ENCODE data around the gene KCNAB2. TPM values are rescaled to one million over a fixed set of nuclear protein-coding genes. Genes with fewer than 3 reads are reported as not detected.

Gene KCNAB2
- total RNA-seq, 2 donors from 2014 or later = 14.0 to 36.1 TPM

- Histone ChIP-seq H3K27ac (no peak overlapping the region), H3K36me3 (no peaks in the 10 kb centered on the region), H3K4me1 (ENCODE audit: control insufficient read depth in 1 of 2, low read depth in 2 of 2) (no peaks in the 10 kb centered on the region), H3K9me3 (no peaks in the 10 kb centered on the region), H3K4me3 (no peak overlapping the region), H3K27me3 (replicated peaks; ENCODE audit: insufficient read depth) (no peaks in the 10 kb centered on the region)
- TF ChIP-seq CTCF (IDR thresholded peaks at IDR 0.05) = no peak
- DNase-seq (ENCODE audit: low spot score) = no peak
- no peak for ATAC-seq (ENCODE audit: insufficient number of reproducible peaks, low FRiP score, low read depth)
Observed at GRCh38 chr1:6082430-6082971, 36.8 kb downstream of the KCNAB2 start.

DNA sequence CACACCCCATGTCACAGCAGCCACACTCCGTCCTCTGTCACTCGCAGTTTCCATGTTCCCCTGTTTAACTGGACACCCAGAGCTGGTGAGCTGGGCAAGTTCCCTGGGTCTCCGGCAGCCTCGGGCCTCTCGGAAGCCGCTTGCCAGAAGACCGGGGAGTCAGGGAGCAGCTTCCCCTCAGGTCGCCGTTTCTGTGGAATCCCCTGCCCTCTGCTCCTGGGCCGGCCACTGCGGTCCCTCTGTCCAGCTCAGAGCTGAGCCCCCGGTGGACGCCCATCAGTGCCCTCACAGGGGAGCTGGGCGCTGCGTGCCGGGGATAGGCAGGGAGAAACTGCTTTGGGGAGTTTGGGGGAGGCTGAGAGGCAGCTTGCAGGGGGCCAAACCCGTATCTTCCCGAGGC, 37.7 kb downstream of the KCNAB2 start:
- no peak for DNase-seq (ENCODE audit: low spot score)
- ATAC-seq (ENCODE audit: insufficient number of reproducible peaks, low FRiP score, low read depth) = no peak
- Histone ChIP-seq H3K9me3 (no peaks in the 10 kb centered on the region), H3K36me3 (no peaks in the 10 kb centered on the region), H3K4me1 (ENCODE audit: control insufficient read depth in 1 of 2, low read depth in 2 of 2) (no peaks in the 10 kb centered on the region), H3K27me3 (replicated peaks; ENCODE audit: insufficient read depth) (no peaks in the 10 kb centered on the region), H3K4me3 (no peak overlapping the region), H3K27ac (no peak overlapping the region)
- TF ChIP-seq CTCF (IDR thresholded peaks at IDR 0.05) = no peak

DNA sequence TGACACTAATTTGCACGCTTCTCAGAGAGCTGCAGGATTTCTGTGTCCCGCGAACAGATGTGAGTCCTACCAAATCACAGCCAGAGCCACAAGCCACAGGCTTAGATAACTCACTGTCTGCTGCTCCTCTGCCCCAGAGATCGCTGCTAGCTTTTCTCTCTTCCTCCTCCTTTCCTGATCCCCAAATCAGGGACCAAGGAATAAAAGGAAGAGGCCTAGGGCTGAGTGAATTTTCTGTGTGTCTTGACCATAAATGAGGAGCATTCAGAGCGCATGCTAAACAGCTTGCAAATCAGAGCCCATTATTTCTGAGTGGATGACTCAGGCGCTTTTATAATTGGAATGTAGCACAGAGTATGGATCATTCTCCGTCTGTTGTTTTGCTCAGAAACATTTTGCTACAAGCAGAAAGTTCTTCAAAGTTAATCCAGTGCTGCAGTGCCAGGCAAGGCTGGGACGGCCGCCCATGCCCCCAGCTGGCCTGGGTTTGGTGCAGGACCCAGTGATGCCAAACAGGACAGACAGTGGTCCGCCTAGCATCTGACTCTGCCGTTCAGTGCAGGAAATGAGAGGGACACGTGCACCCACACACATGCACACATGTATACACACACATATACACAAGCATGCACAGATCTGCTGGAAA, 38.2 kb downstream of the KCNAB2 start:
- H3K27me3 ChIP-seq (replicated peaks; ENCODE audit: insufficient read depth) = no peaks in the 10 kb centered on the region
- no peaks in the 10 kb centered on the region for H3K4me1 ChIP-seq (ENCODE audit: control insufficient read depth in 1 of 2, low read depth in 2 of 2)
- no peaks in the 10 kb centered on the region for H3K9me3 ChIP-seq
- TF ChIP-seq CTCF (IDR thresholded peaks at IDR 0.05) = no peak
- no peak for ATAC-seq (ENCODE audit: insufficient number of reproducible peaks, low FRiP score, low read depth)
- DNase-seq (ENCODE audit: low spot score) = no peak
- H3K27ac ChIP-seq = no peak overlapping the region
- H3K4me3 ChIP-seq = no peak overlapping the region
- H3K36me3 ChIP-seq = no peaks in the 10 kb centered on the region

- DNase-seq (ENCODE audit: low spot score) (no peak), ATAC-seq (ENCODE audit: insufficient number of reproducible peaks, low FRiP score, low read depth) (no peak)
- Histone ChIP-seq H3K27ac (no peak overlapping the region), H3K36me3 (no peaks in the 10 kb centered on the region), H3K4me3 (no peak overlapping the region), H3K4me1 (ENCODE audit: control insufficient read depth in 1 of 2, low read depth in 2 of 2) (no peaks in the 10 kb centered on the region), H3K9me3 (no peaks in the 10 kb centered on the region), H3K27me3 (replicated peaks; ENCODE audit: insufficient read depth) (no peaks in the 10 kb centered on the region)
- TF ChIP-seq CTCF (IDR thresholded peaks at IDR 0.05) = no peak
Observed at GRCh38 chr1:6084781-6085495, 39.2 kb downstream of the KCNAB2 start.

GRCh38 chr1:6085666-6086065, 40.0 kb downstream of the KCNAB2 start:
- no peak overlapping the region for H3K27ac ChIP-seq
- H3K4me1 ChIP-seq (ENCODE audit: control insufficient read depth in 1 of 2, low read depth in 2 of 2) = no peaks in the 10 kb centered on the region
- H3K9me3 ChIP-seq = no peaks in the 10 kb centered on the region
- DNase-seq (ENCODE audit: low spot score) (no peak), ATAC-seq (ENCODE audit: insufficient number of reproducible peaks, low FRiP score, low read depth) (no peak)
- H3K27me3 ChIP-seq (replicated peaks; ENCODE audit: insufficient read depth) = no peaks in the 10 kb centered on the region
- no peak for TF ChIP-seq CTCF (IDR thresholded peaks at IDR 0.05)
- no peak overlapping the region for H3K4me3 ChIP-seq
- H3K36me3 ChIP-seq = no peaks in the 10 kb centered on the region

Data from thoracic aorta (tissue), 2 donors.